H1 (cell line): Measurements from ENCODE around the gene HMCN2.

Experiments used
- CBX5 ChIP-seq: fragments of 300-800, 300-1000 bp; sonication (generic); IDR thresholded peaks from 2 replicates; pipeline ENCODE4 v1.7.1; 2016; ENCODE audit warnings: antibody characterized with exemption, low read length, low read depth
- CBX8 ChIP-seq: fragments of 300-800, 300-1000 bp; sonication (generic); IDR thresholded peaks from 2 replicates; pipeline ENCODE4 v1.7.1; 2016; ENCODE audit warnings: low read depth, low read length, borderline replicate concordance
- CEBPB ChIP-seq: IDR thresholded peaks from 2 replicates; pipeline ENCODE4 v1.6.1; 2012; ENCODE audit warnings: low read depth, low read length
- EZH2 ChIP-seq: fragments of 200-600 bp; sonication (generic); IDR thresholded peaks from 2 replicates; pipeline ENCODE4 v1.7.1; 2012; ENCODE audit warnings: low read depth, mild to moderate bottlenecking, moderate library complexity, low read length, inconsistent platforms; ENCODE audit not compliant: severe bottlenecking
- GABPA ChIP-seq: IDR thresholded peaks from 2 replicates; pipeline ENCODE4 v1.6.1; 2011; ENCODE audit warnings: mild to moderate bottlenecking, low read length, moderate library complexity, borderline replicate concordance; ENCODE audit not compliant: insufficient read depth
- JUN ChIP-seq: IDR thresholded peaks from 2 replicates; pipeline ENCODE4 v1.6.1; 2011; ENCODE audit warnings: low read depth, mild to moderate bottlenecking, improper control_type of control experiment, low read length
- JUND ChIP-seq: IDR thresholded peaks from 2 replicates; pipeline ENCODE4 v1.6.1; 2011; ENCODE audit warnings: mild to moderate bottlenecking, improper control_type of control experiment, low read length
- KDM1A ChIP-seq: fragments of 200-600, 300-600 bp; sonication (generic); IDR thresholded peaks from 2 replicates; pipeline ENCODE4 v1.7.1; 2016; ENCODE audit warnings: mild to moderate bottlenecking, low read length, borderline replicate concordance
- POLR2A ChIP-seq, 2 experiments: IDR thresholded peaks; 1 replicate in 1 of 2; 2 replicates in 1 of 2; pipeline ENCODE4 v1.6.1; 2011; ENCODE audit warnings: low read depth in 2 of 2, low read length in 2 of 2, mild to moderate bottlenecking in 2 of 2; ENCODE audit errors: control extremely low read depth in 1 of 2
- POLR2AphosphoS5 ChIP-seq: IDR thresholded peaks from 2 replicates; pipeline ENCODE4 v1.6.1; 2011; ENCODE audit warnings: low read depth, low read length
- TAF1 ChIP-seq: IDR thresholded peaks from 2 replicates; pipeline ENCODE4 v1.6.1; 2011; ENCODE audit warnings: mild to moderate bottlenecking, low read depth, low read length
- YY1 ChIP-seq: IDR thresholded peaks from 2 replicates; pipeline ENCODE4 v1.6.1; 2011; ENCODE audit warnings: low read depth, mild to moderate bottlenecking, low read length
- TF ChIP-seq, protein P1 (sequence below): IDR thresholded peaks from 2 replicates; pipeline ENCODE4 v1.6.1; 2011; ENCODE audit warnings: low read length, improper control_type of control experiment
- TF ChIP-seq, protein P2 (sequence below), 3 experiments: IDR thresholded peaks; 1 replicate in 2 of 3; 2 replicates in 1 of 3; pipeline versions ENCODE4 v1.5.1 to v1.6.1; 2011; ENCODE audit warnings: low read length in 3 of 3, mild to moderate bottlenecking in 3 of 3, inconsistent platforms in 2 of 3, low read depth in 1 of 3, moderate library complexity in 1 of 3; ENCODE audit not compliant: insufficient read depth in 1 of 3; ENCODE audit errors: control extremely low read depth in 1 of 3

DNA sequence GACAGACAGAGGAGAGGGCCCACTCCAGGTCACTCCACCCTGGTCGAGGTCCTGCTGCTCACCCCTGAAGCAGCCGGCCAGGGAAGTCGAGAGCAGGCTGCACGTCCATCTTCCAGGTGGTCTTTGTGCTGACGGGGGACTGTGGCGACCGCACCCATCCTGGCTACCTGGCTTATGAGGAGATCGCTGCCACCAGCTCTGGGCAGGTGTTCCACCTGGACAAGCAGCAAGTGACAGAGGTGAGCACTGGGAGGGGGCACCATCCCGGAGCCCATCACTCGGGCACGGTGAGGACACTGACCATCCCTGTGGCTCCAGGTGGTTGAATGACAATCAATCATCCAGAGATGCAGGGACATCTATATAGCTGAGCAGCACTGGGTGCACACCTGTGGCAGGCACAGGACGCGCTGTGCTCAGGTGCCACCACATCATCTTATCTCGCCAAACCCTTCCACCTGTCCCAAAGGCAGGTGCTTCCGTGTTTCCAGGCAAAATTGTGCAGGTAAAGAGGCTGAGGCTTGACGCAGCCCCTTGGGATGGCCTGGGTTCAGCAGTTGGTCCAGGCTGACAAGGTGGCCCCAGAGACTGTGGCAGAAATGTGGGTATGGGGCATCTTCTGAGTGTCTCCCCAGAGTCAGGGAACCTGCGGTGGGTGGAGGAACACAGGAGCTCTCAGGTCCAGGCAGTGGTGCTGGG, 20.7 kb downstream of the HMCN2 start:
- no peak for TF ChIP-seq KDM1A
- no peak for TF ChIP-seq EZH2
- no peak for TF ChIP-seq POLR2A (IDR thresholded peaks at IDR 0.05; ENCODE audit: control extremely low read depth in 1 of 2, low read depth in 2 of 2, low read length in 2 of 2)
- TF ChIP-seq, protein P1, sequence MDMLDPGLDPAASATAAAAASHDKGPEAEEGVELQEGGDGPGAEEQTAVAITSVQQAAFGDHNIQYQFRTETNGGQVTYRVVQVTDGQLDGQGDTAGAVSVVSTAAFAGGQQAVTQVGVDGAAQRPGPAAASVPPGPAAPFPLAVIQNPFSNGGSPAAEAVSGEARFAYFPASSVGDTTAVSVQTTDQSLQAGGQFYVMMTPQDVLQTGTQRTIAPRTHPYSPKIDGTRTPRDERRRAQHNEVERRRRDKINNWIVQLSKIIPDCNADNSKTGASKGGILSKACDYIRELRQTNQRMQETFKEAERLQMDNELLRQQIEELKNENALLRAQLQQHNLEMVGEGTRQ = no peak
- no peak for TF ChIP-seq YY1
- no peak for TF ChIP-seq POLR2AphosphoS5
- TF ChIP-seq TAF1 = no peak
- no peak for TF ChIP-seq CBX5
- TF ChIP-seq, protein P2, sequence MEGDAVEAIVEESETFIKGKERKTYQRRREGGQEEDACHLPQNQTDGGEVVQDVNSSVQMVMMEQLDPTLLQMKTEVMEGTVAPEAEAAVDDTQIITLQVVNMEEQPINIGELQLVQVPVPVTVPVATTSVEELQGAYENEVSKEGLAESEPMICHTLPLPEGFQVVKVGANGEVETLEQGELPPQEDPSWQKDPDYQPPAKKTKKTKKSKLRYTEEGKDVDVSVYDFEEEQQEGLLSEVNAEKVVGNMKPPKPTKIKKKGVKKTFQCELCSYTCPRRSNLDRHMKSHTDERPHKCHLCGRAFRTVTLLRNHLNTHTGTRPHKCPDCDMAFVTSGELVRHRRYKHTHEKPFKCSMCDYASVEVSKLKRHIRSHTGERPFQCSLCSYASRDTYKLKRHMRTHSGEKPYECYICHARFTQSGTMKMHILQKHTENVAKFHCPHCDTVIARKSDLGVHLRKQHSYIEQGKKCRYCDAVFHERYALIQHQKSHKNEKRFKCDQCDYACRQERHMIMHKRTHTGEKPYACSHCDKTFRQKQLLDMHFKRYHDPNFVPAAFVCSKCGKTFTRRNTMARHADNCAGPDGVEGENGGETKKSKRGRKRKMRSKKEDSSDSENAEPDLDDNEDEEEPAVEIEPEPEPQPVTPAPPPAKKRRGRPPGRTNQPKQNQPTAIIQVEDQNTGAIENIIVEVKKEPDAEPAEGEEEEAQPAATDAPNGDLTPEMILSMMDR (IDR thresholded peaks at IDR 0.05; ENCODE audit: control extremely low read depth in 1 of 3, insufficient read depth in 1 of 3, low read depth in 1 of 3, low read length in 3 of 3) = no peak
- no peak for TF ChIP-seq CBX8
- TF ChIP-seq GABPA = no peak
- no peak for TF ChIP-seq JUND
- TF ChIP-seq CEBPB = no peak
- TF ChIP-seq JUN = no peak
